Astrocyte of the spinal cord (primary cell): ENCODE results near the gene CFAP107.

Experiments used
- DNase-seq: peaks from one replicate; pipeline ENCODE4 v3.0.0; 2011; ENCODE audit warnings: low read depth, low spot score
- H3K4me3 ChIP-seq: 2 replicates; pipeline ENCODE4 v1.5.1; 2011; ENCODE audit warnings: low read depth, mild to moderate bottlenecking, low read length, moderate library complexity
- in situ Hi-C: cut with HindIII; loops from 2 replicates; pipeline ENCODE4 v1.10.0; 2017; ENCODE audit warnings: low sequenced_read_pairs
- TF ChIP-seq, protein P1 (sequence below): IDR thresholded peaks from 2 replicates; pipeline ENCODE4 v1.5.1; 2012; ENCODE audit warnings: low read depth, mild to moderate bottlenecking, low read length, inconsistent platforms

The CFAP107 gene

DNA sequence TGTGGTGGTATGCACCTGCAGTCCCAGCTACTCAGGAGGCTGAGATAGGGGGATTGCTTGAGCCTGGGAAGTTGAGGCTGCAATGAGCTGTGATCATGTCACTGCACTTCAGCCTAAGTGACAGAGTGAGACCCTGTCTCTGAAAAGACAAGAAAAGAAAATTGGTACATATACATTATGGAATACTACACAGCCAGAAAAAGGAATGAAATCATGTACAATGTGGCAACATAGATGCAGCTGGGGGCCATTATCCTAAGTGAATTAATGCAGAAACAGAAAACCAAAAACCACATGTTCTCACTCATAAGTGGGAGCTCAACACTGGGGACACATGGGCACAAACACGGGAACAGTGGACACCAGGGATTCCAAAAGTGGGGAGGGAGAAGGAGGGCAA lies 7.1 kb upstream of the CFAP107 start:
- no peak overlapping the region for H3K4me3 ChIP-seq
- in situ Hi-C loops, result no loop called here
- TF ChIP-seq, protein P1, sequence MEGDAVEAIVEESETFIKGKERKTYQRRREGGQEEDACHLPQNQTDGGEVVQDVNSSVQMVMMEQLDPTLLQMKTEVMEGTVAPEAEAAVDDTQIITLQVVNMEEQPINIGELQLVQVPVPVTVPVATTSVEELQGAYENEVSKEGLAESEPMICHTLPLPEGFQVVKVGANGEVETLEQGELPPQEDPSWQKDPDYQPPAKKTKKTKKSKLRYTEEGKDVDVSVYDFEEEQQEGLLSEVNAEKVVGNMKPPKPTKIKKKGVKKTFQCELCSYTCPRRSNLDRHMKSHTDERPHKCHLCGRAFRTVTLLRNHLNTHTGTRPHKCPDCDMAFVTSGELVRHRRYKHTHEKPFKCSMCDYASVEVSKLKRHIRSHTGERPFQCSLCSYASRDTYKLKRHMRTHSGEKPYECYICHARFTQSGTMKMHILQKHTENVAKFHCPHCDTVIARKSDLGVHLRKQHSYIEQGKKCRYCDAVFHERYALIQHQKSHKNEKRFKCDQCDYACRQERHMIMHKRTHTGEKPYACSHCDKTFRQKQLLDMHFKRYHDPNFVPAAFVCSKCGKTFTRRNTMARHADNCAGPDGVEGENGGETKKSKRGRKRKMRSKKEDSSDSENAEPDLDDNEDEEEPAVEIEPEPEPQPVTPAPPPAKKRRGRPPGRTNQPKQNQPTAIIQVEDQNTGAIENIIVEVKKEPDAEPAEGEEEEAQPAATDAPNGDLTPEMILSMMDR, result no peak
- DNase-seq, result no peak

DNA sequence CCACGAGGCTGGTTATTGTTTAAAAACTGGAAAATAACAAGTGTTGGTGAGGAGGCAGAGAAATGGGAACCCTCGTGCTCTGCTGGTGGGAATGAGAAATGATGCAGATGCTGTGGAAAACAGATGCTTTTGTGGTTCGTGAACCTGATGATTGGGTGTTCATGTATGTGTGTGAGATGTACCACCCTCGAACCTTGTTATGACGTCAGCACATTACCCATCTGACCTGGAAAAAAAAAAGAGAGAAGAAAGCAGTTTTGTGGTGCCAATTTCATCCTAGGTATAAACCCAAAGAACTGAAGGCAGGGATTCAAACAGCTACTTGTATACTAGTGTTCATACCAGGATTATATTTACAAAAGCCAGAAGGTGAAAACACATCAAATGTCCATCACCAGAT lies 6.4 kb upstream of the CFAP107 start:
- H3K4me3 ChIP-seq, result no peak overlapping the region
- in situ Hi-C loops, result no loop called here
- TF ChIP-seq, protein P1, result no peak
- DNase-seq, result no peak

DNA sequence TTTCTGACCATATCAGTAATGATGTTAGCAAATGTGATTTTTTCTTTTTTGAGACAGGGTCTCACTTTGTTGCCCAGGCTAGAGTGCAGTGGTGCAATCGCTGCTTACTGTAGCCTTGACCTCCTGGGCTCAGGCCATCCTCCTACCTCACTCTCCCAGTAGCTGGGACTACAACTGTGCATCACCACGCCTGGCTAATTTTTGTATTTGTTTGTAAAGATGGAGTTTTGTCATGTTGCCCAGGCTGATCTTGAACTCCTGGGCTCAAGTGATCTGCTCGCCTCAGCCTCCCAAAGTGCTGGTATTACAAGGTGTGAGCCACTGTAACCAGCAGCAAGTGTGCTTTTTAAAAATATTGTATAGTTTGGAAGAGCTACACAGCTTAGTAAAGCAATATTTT lies 4.1 kb upstream of the CFAP107 start:
- in situ Hi-C loops, result no loop called here
- no peak overlapping the region for H3K4me3 ChIP-seq
- TF ChIP-seq, protein P1, result no peak
- no peak for DNase-seq

DNA sequence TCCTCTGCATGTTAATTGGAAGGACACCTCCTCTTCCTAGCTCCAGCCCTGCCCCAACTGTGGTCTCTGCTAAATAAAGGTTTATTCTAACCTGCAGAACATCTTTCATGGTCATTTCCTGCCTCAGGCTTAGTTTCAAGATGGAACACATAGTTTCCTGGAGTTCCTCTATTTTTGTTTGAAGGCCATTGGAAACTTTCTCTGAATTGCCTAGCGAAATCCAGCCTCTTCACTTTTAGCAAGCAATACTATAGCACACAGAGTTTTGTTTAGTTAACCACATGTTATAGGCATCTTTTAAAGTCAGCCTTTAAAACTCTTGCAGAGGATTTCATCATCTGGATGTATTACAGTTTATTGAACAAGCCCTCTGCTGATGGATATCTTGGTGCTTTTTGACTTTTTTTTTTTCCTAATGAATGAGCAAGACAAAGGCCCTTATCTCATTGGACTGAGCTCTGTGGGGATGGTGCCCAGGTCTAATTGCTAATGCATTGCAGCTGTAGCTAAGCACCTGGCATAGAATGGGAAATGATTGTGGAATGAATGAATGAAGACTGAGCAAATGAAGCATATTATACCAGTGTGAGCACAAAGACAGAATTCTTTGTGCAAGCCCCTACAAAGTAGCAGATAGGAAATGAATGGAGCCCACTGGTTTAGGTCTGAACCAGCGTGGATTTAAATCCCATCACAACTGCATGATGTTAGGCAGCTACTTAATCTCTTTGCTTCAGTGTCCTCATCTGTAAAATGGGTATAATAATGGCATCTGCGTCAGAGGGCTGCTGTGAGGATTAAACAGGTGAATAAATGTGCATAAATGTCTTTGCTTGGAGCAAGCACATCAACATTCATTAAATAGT lies 641 bp upstream of the CFAP107 start:
- H3K4me3 ChIP-seq, result no peak overlapping the region
- in situ Hi-C loops, result no loop called here
- no peak for DNase-seq
- TF ChIP-seq, protein P1, result no peak

DNA sequence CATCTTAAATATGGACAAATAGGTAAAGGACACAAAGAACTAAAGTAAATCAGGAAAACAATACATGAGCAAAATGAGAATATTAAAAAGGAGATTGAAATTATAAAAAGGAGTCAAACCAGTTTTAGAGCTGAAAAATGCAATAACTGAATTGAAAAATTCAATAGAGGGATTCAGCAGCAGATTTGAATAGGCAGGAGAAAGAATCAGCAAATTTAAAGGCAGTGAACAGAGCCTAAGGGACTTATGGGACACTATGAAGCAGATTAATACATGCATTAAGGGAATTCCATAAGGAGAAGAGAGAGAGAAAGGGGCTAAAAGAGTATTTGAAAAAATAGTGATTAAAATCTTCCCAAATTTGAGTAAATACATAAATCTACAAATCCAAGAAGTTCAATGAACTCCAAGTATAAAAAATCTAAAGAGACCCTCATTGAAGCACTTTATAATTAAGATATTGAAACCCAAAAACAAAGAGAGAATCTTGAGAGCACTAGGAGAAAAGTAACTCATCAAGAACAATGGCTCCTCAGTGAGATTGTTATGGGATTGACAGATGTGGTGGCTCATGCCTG lies 2.9 kb downstream of the CFAP107 start:
- in situ Hi-C loops, result no loop called here
- no peak overlapping the region for H3K4me3 ChIP-seq
- no peak for DNase-seq
- TF ChIP-seq, protein P1, result no peak

DNA sequence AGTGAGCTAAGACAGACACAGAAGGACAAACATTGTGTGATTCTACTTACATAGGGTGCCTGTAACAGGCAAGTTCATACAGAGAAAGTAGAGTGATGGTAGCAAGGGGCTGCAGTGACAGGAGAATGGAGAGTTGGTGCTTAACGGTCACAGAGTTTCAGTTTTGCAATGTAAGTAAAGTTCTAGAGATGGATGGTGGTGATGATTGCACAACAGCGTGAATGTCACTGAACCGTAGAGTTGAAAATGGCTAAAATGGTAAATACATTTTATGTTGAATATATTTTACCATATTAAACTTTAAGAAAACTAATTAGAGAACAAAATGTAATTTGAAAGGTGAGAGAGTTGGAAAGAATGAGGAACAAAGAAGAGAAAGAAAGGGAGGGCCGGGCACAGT lies 8.7 kb downstream of the CFAP107 start:
- in situ Hi-C loops, result no loop called here
- TF ChIP-seq, protein P1, result no peak
- no peak overlapping the region for H3K4me3 ChIP-seq
- no peak for DNase-seq
